GM23248 (cell line): ENCODE measurements around the gene CHN1.

Experiments
- EZH2 ChIP-seq: fragments of 200-600 bp; sonication (generic); IDR thresholded peaks from 2 replicates; pipeline ENCODE4 v1.6.1; 2018; ENCODE audit warnings: antibody characterized with exemption, mild to moderate bottlenecking; ENCODE audit not compliant: insufficient read depth, poor library complexity, severe bottlenecking
- EZH2phosphoT487 ChIP-seq: fragments of 200-600 bp; sonication (generic); IDR thresholded peaks from 2 replicates; pipeline ENCODE4 v1.6.1; 2018; ENCODE audit warnings: antibody characterized with exemption, moderate library complexity, mild to moderate bottlenecking, low read depth; ENCODE audit not compliant: insufficient read depth

- TF ChIP-seq EZH2phosphoT487 (no peak), EZH2 (no peak)
Measured at GRCh38 chr2:175011505-175011904, 6.3 kb upstream of the CHN1 start.
